ENCODE results near the gene INPP4A. TPM values are rescaled to one million over a fixed set of nuclear protein-coding genes. Genes with fewer than 3 reads are reported as not detected.

Gene INPP4A
- total and polyA plus RNA-seq, 2 of the 13 experiments (the other 11 are each of a cell fraction or from before 2014, with no cell fraction given) = 10.1 to 10.9 TPM

GRCh38 chr2:98543842-98544241 lies 99.2 kb downstream of the INPP4A start:
- ATAC-seq = no peak
- Histone ChIP-seq H3K36me3 (replicated peaks in 1 of 2; ENCODE audit: control insufficient read depth in 1 of 2, insufficient read depth in 2 of 2, low read length in 2 of 2) (peaks cover 9 to 35% of the 10 kb centered on the region in 2 experiments; a peak in 4 of 5 replicates), H3K27me3 (ENCODE audit: control insufficient read depth in 1 of 2, insufficient read depth in 2 of 2, low read length in 2 of 2) (no peaks in the 10 kb centered on the region), H3K27ac (ENCODE audit: extremely low read length, insufficient read depth, low read length) (no peak overlapping the region), H3K4me3 (replicated peaks in 1 of 3; ENCODE audit: insufficient read depth in 1 of 3, low read depth in 2 of 3, low read length in 3 of 3) (no peak overlapping the region), H3K4me2 (ENCODE audit: low read depth, low read length) (no peak overlapping the region), H3K79me2 (ENCODE audit: insufficient read depth, low read length) (no peaks in the 10 kb centered on the region), H3K4me1 (ENCODE audit: insufficient read depth, low read length) (no peaks in the 10 kb centered on the region), H3K9ac (ENCODE audit: insufficient read depth, low read depth, low read length) (no peak overlapping the region), H3K9me3 (ENCODE audit: low read length) (no peaks in the 10 kb centered on the region), H2AFZ (ENCODE audit: low read length) (no peak overlapping the region), H4K20me1 (ENCODE audit: insufficient read depth, low read length) (no peaks in the 10 kb centered on the region)
- ChIA-PET POLR2A (no interaction called here), CTCF (ENCODE audit: low intra/inter-chr PET ratio, low total read pairs) (no interaction called here)
- no TSS peak for BruUV-seq (replicated peaks)
- intact Hi-C loops (cut with micrococcal nuclease; ENCODE audit: unreplicated experiment) (no loop called here), in situ Hi-C loops (cut with HindIII; ENCODE audit: extremely low pct_ligation_motif_present, low pct_unique_long_range_greater_than_20kb) (no loop called here)
- no peak for TF ChIP-seq ISX (CRISPR knock-in tag; conservative IDR thresholded peaks at IDR 0.05)
- TF ChIP-seq, protein P1, sequence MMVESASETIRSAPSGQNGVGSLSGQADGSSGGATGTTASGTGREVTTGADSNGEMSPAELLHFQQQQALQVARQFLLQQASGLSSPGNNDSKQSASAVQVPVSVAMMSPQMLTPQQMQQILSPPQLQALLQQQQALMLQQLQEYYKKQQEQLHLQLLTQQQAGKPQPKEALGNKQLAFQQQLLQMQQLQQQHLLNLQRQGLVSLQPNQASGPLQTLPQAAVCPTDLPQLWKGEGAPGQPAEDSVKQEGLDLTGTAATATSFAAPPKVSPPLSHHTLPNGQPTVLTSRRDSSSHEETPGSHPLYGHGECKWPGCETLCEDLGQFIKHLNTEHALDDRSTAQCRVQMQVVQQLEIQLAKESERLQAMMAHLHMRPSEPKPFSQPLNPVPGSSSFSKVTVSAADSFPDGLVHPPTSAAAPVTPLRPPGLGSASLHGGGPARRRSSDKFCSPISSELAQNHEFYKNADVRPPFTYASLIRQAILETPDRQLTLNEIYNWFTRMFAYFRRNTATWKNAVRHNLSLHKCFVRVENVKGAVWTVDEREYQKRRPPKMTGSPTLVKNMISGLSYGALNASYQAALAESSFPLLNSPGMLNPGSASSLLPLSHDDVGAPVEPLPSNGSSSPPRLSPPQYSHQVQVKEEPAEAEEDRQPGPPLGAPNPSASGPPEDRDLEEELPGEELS (CRISPR knock-in tag; IDR thresholded peaks at IDR 0.05) = no peak
- no peak for TF ChIP-seq ZNF446 (CRISPR knock-in tag; IDR thresholded peaks at IDR 0.05)
- no peak for TF ChIP-seq SRSF4 (IDR thresholded peaks at IDR 0.05; ENCODE audit: low read depth, low read length, poor library complexity, severe bottlenecking)
- no peak for TF ChIP-seq GATAD2A (CRISPR knock-in tag; IDR thresholded peaks at IDR 0.05)
- TF ChIP-seq HOXA9 (CRISPR knock-in tag; IDR thresholded peaks at IDR 0.05; ENCODE audit: borderline replicate concordance) = no peak
- TF ChIP-seq, protein P2, sequence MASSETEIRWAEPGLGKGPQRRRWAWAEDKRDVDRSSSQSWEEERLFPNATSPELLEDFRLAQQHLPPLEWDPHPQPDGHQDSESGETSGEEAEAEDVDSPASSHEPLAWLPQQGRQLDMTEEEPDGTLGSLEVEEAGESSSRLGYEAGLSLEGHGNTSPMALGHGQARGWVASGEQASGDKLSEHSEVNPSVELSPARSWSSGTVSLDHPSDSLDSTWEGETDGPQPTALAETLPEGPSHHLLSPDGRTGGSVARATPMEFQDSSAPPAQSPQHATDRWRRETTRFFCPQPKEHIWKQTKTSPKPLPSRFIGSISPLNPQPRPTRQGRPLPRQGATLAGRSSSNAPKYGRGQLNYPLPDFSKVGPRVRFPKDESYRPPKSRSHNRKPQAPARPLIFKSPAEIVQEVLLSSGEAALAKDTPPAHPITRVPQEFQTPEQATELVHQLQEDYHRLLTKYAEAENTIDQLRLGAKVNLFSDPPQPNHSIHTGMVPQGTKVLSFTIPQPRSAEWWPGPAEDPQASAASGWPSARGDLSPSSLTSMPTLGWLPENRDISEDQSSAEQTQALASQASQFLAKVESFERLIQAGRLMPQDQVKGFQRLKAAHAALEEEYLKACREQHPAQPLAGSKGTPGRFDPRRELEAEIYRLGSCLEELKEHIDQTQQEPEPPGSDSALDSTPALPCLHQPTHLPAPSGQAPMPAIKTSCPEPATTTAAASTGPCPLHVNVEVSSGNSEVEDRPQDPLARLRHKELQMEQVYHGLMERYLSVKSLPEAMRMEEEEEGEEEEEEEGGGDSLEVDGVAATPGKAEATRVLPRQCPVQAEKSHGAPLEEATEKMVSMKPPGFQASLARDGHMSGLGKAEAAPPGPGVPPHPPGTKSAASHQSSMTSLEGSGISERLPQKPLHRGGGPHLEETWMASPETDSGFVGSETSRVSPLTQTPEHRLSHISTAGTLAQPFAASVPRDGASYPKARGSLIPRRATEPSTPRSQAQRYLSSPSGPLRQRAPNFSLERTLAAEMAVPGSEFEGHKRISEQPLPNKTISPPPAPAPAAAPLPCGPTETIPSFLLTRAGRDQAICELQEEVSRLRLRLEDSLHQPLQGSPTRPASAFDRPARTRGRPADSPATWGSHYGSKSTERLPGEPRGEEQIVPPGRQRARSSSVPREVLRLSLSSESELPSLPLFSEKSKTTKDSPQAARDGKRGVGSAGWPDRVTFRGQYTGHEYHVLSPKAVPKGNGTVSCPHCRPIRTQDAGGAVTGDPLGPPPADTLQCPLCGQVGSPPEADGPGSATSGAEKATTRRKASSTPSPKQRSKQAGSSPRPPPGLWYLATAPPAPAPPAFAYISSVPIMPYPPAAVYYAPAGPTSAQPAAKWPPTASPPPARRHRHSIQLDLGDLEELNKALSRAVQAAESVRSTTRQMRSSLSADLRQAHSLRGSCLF (CRISPR knock-in tag; IDR thresholded peaks at IDR 0.05; ENCODE audit: borderline replicate concordance) = no peak
- TF ChIP-seq AFF4 (CRISPR knock-in tag; IDR thresholded peaks at IDR 0.05) = no peak
- TF ChIP-seq, protein P3, sequence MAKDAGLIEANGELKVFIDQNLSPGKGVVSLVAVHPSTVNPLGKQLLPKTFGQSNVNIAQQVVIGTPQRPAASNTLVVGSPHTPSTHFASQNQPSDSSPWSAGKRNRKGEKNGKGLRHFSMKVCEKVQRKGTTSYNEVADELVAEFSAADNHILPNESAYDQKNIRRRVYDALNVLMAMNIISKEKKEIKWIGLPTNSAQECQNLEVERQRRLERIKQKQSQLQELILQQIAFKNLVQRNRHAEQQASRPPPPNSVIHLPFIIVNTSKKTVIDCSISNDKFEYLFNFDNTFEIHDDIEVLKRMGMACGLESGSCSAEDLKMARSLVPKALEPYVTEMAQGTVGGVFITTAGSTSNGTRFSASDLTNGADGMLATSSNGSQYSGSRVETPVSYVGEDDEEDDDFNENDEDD (CRISPR knock-in tag; IDR thresholded peaks at IDR 0.05; ENCODE audit: borderline replicate concordance) = no peak
- WGBS (ENCODE audit: low lambda C conversion rate) = 95% methylated on average over 6 of the region's 6 CpGs
- no peak for FAIRE-seq
- no peak for DNase-seq (ENCODE audit: low spot score)
